Body of pancreas (tissue), 4 donors: ENCODE measurements around the gene MIEF1.

Experiments used
- POLR2A ChIP-seq, 3 donors: fragments of 450-650 bp; IDR thresholded peaks; one replicate each; pipeline ENCODE4 v1.6.1; 2016; ENCODE audit warnings: antibody characterized with exemption in 3 of 3, mild to moderate bottlenecking in 2 of 3
- TF ChIP-seq, protein P1 (sequence below), 7 experiments: fragments of 450-650 bp in 4 of 7; fragments of 200-600 bp in 3 of 7; sonication (generic) in 3 of 7; IDR thresholded peaks; one replicate each; pipeline ENCODE4 v1.5.1; 2016 to 2019; ENCODE audit warnings: antibody characterized with exemption in 7 of 7

- TF ChIP-seq, protein P1, sequence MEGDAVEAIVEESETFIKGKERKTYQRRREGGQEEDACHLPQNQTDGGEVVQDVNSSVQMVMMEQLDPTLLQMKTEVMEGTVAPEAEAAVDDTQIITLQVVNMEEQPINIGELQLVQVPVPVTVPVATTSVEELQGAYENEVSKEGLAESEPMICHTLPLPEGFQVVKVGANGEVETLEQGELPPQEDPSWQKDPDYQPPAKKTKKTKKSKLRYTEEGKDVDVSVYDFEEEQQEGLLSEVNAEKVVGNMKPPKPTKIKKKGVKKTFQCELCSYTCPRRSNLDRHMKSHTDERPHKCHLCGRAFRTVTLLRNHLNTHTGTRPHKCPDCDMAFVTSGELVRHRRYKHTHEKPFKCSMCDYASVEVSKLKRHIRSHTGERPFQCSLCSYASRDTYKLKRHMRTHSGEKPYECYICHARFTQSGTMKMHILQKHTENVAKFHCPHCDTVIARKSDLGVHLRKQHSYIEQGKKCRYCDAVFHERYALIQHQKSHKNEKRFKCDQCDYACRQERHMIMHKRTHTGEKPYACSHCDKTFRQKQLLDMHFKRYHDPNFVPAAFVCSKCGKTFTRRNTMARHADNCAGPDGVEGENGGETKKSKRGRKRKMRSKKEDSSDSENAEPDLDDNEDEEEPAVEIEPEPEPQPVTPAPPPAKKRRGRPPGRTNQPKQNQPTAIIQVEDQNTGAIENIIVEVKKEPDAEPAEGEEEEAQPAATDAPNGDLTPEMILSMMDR (IDR thresholded peaks at IDR 0.05), result no peak
- no peak for TF ChIP-seq POLR2A (IDR thresholded peaks at IDR 0.05)
Measured at GRCh38 chr22:39498802-39499201, 3.3 kb upstream of the MIEF1 start.
